ENCODE measurements around the gene C19orf33.
A peak's percentile ranks its signal among the peaks of the same experiment; 100 is the strongest.
"Not testable (repeated sequence)": the region's sequence is repeated elsewhere in the genome, so short reads cannot be mapped to it uniquely, and the experiment has no call there.

The C19orf33 gene

GRCh38 chr19:38303517-38304351 lies at the start of gene C19orf33:
TSS of gene C19orf33 (plus strand) at chr19:38304251. CDS start at chr19:38304262, 11 bp downstream.
- no peak for TF ChIP-seq CTCF (IDR thresholded peaks at IDR 0.05; ENCODE audit: low read depth, low read length)
- H3K4me3 ChIP-seq (replicated peaks in 1 of 2; ENCODE audit: low read depth in 2 of 2, low read length in 2 of 2): peak within 1 kb of the TSS in 1 of 2 donors; percentile 19
- DNase-seq (ENCODE audit: low read depth in 2 of 2): peak; percentile 25 to 38

GRCh38 chr19:38255383-38256014 lies 48.6 kb upstream of the C19orf33 start:
- no peak for DNase-seq (ENCODE audit: low read depth in 2 of 2)
- no peak for TF ChIP-seq CTCF (IDR thresholded peaks at IDR 0.05; ENCODE audit: low read depth, low read length)
- H3K4me3 ChIP-seq (replicated peaks in 1 of 2; ENCODE audit: low read depth in 2 of 2, low read length in 2 of 2): peak overlapping the region; percentile 42

- H3K4me3 ChIP-seq (replicated peaks in 1 of 2; ENCODE audit: low read depth in 2 of 2, low read length in 2 of 2); DNase-seq (ENCODE audit: low read depth in 2 of 2): not testable (repeated sequence)
These were observed 42.1 kb upstream of the C19orf33 start for GRCh38 chr19:38261942-38262341.

- DNase-seq (ENCODE audit: low read depth in 2 of 2): peak in 1 of 2 donors; percentile 36
These were observed 41.3 kb upstream of the C19orf33 start for GRCh38 chr19:38262585-38263268.

GRCh38 chr19:38263689-38264485 lies 40.2 kb upstream of the C19orf33 start:
- no peak for TF ChIP-seq CTCF (IDR thresholded peaks at IDR 0.05; ENCODE audit: low read depth, low read length)
- peak; percentile 49 to 70 for DNase-seq (ENCODE audit: low read depth in 2 of 2)
- peak overlapping the region; percentile 35 to 39 for H3K4me3 ChIP-seq (replicated peaks in 1 of 2; ENCODE audit: low read depth in 2 of 2, low read length in 2 of 2)

More at GRCh38 chr19:38262585-38263268, 41.3 kb upstream of the C19orf33 start:
- no peak for TF ChIP-seq CTCF (IDR thresholded peaks at IDR 0.05; ENCODE audit: low read depth, low read length)
- H3K4me3 ChIP-seq (replicated peaks in 1 of 2; ENCODE audit: low read depth in 2 of 2, low read length in 2 of 2): no peak overlapping the region

- H3K4me3 ChIP-seq (replicated peaks in 1 of 2; ENCODE audit: low read depth in 2 of 2, low read length in 2 of 2): peak within 1 kb of the TSS; percentile 35 to 39
- DNase-seq (ENCODE audit: low read depth in 2 of 2): no peak
- no peak for TF ChIP-seq CTCF (IDR thresholded peaks at IDR 0.05; ENCODE audit: low read depth, low read length)
These were observed 39.4 kb upstream of the C19orf33 start, which contains the start of gene SPINT2 for GRCh38 chr19:38264486-38265212. TSS of gene SPINT2 (plus strand) at chr19:38264573. CDS start at chr19:38264893, 320 bp downstream.
